Mesendoderm (in vitro differentiated cells): ENCODE data around the gene GCAT.

Experiments
- DNase-seq: peaks from one replicate; pipeline ENCODE4 v3.0.0; 2013
- H2AK5ac ChIP-seq: 2 replicates; pipeline ENCODE4 v1.6.1; 2013; ENCODE audit warnings: low read length, inconsistent platforms
- H2BK120ac ChIP-seq: 2 replicates; pipeline ENCODE4 v1.6.1; 2013; ENCODE audit warnings: low read depth, mild to moderate bottlenecking, low read length, moderate library complexity, mixed read lengths
- H2BK15ac ChIP-seq: replicated peaks from 2 replicates; pipeline ENCODE4 v1.6.1; 2013; ENCODE audit warnings: low read depth, mild to moderate bottlenecking, moderate library complexity
- H2BK5ac ChIP-seq: 2 replicates; pipeline ENCODE4 v1.6.1; 2013; ENCODE audit warnings: low read length, inconsistent platforms
- H3K18ac ChIP-seq: 2 replicates; pipeline ENCODE4 v1.6.1; 2013; ENCODE audit warnings: mild to moderate bottlenecking, low read length, mixed read lengths
- H3K23ac ChIP-seq: one replicate; pipeline ENCODE4 v1.6.1; 2013; ENCODE audit warnings: low read length
- H3K27ac ChIP-seq: 2 replicates; pipeline ENCODE4 v1.5.1; 2013; ENCODE audit warnings: low read depth, mild to moderate bottlenecking, inconsistent platforms, low read length, moderate library complexity
- H3K27me3 ChIP-seq: 2 replicates; pipeline ENCODE4 v1.6.1; 2013; ENCODE audit warnings: low read length, control low read depth, mild to moderate bottlenecking, inconsistent platforms; ENCODE audit not compliant: insufficient read depth, poor library complexity
- H3K36me3 ChIP-seq: 2 replicates; pipeline ENCODE4 v1.6.1; 2013; ENCODE audit warnings: low read length, inconsistent platforms; ENCODE audit not compliant: control insufficient read depth, insufficient read depth
- H3K4ac ChIP-seq: one replicate; pipeline ENCODE4 v1.6.1; 2013; ENCODE audit warnings: low read depth, mild to moderate bottlenecking, low read length, moderate library complexity
- H3K4me1 ChIP-seq: 2 replicates; pipeline ENCODE4 v1.6.1; 2013; ENCODE audit warnings: low read depth, low read length, inconsistent platforms; ENCODE audit not compliant: control insufficient read depth
- H3K4me2 ChIP-seq: 2 replicates; pipeline ENCODE4 v1.6.1; 2013; ENCODE audit warnings: low read length
- H3K4me3 ChIP-seq: 2 replicates; pipeline ENCODE4 v1.5.1; 2013; ENCODE audit warnings: mild to moderate bottlenecking, low read length
- H3K56ac ChIP-seq: one replicate; pipeline ENCODE4 v1.6.1; 2013; ENCODE audit warnings: low read length
- H3K79me1 ChIP-seq: 2 replicates; pipeline ENCODE4 v1.6.1; 2013; ENCODE audit warnings: low read length, inconsistent platforms
- H3K79me2 ChIP-seq: 2 replicates; pipeline ENCODE4 v1.6.1; 2013; ENCODE audit warnings: mild to moderate bottlenecking, low read length; ENCODE audit not compliant: control insufficient read depth, insufficient read depth
- H3K9ac ChIP-seq: 2 replicates; pipeline ENCODE4 v1.6.1; 2013; ENCODE audit warnings: low read length, inconsistent platforms
- H4K5ac ChIP-seq: one replicate; pipeline ENCODE4 v1.6.1; 2013; ENCODE audit warnings: low read length
- H4K8ac ChIP-seq: one replicate; pipeline ENCODE4 v1.6.1; 2013; ENCODE audit warnings: low read depth, mild to moderate bottlenecking, control low read depth, low read length, moderate library complexity
- WGBS: extraction: QIAGEN DNeasy Blood & Tissue Kit; methylation state at CpG from one replicate; pipeline ENCODE4 v1.1.7; 2013; ENCODE audit warnings: low lambda C conversion rate, missing lambda C conversion rate; ENCODE audit not compliant: insufficient coverage; ENCODE audit errors: extremely low coverage; 5-methylcytosine and 5-hydroxymethylcytosine counted together

The GCAT gene

GRCh38 chr22:37763012-37763411 lies 44.7 kb upstream of the GCAT start:
- WGBS: no CpG with 5 or more reads among the region's 9 CpGs
- H3K4ac ChIP-seq: no peak overlapping the region
- no peak overlapping the region for H2AK5ac ChIP-seq
- H3K9ac ChIP-seq: no peak overlapping the region
- H3K79me1 ChIP-seq: no peaks in the 10 kb centered on the region
- H2BK15ac ChIP-seq: no peak overlapping the region
- DNase-seq: no peak
- H3K56ac ChIP-seq: no peak overlapping the region
- H3K4me2 ChIP-seq: no peak overlapping the region
- no peaks in the 10 kb centered on the region for H3K79me2 ChIP-seq
- no peak overlapping the region for H2BK5ac ChIP-seq
- no peak overlapping the region for H4K8ac ChIP-seq
- no peak overlapping the region for H3K27ac ChIP-seq
- no peak overlapping the region for H4K5ac ChIP-seq
- H2BK120ac ChIP-seq: no peak overlapping the region
- no peaks in the 10 kb centered on the region for H3K27me3 ChIP-seq
- H3K36me3 ChIP-seq: peaks cover 4% of the 10 kb centered on the region
- H3K23ac ChIP-seq: no peak overlapping the region
- H3K4me1 ChIP-seq: no peaks in the 10 kb centered on the region
- no peak overlapping the region for H3K18ac ChIP-seq
- H3K4me3 ChIP-seq: no peak overlapping the region

GRCh38 chr22:37763652-37764051 lies 44.1 kb upstream of the GCAT start:
- no peak overlapping the region for H2BK120ac ChIP-seq
- H3K27ac ChIP-seq: no peak overlapping the region
- no peaks in the 10 kb centered on the region for H3K79me2 ChIP-seq
- no peak for DNase-seq
- H3K18ac ChIP-seq: no peak overlapping the region
- H3K23ac ChIP-seq: no peak overlapping the region
- H2BK5ac ChIP-seq: no peak overlapping the region
- no peak overlapping the region for H4K5ac ChIP-seq
- no CpG with 5 or more reads among the region's 16 CpGs for WGBS
- no peaks in the 10 kb centered on the region for H3K27me3 ChIP-seq
- no peak overlapping the region for H3K56ac ChIP-seq
- H3K4me1 ChIP-seq: no peaks in the 10 kb centered on the region
- no peak overlapping the region for H3K4me2 ChIP-seq
- H4K8ac ChIP-seq: no peak overlapping the region
- no peaks in the 10 kb centered on the region for H3K79me1 ChIP-seq
- H3K36me3 ChIP-seq: peaks cover 4% of the 10 kb centered on the region
- H2AK5ac ChIP-seq: no peak overlapping the region
- no peak overlapping the region for H3K4me3 ChIP-seq
- H3K4ac ChIP-seq: no peak overlapping the region
- H2BK15ac ChIP-seq: no peak overlapping the region
- no peak overlapping the region for H3K9ac ChIP-seq

GRCh38 chr22:37764622-37765021 lies 43.1 kb upstream of the GCAT start:
- Histone ChIP-seq H3K4me2 (no peak overlapping the region), H3K4ac (no peak overlapping the region), H3K56ac (no peak overlapping the region), H4K8ac (no peak overlapping the region), H3K27ac (no peak overlapping the region), H3K4me3 (no peak overlapping the region), H2AK5ac (no peak overlapping the region), H3K18ac (no peak overlapping the region), H2BK15ac (no peak overlapping the region), H2BK5ac (no peak overlapping the region), H3K23ac (no peak overlapping the region), H3K79me2 (no peaks in the 10 kb centered on the region), H4K5ac (no peak overlapping the region), H2BK120ac (no peak overlapping the region), H3K79me1 (no peaks in the 10 kb centered on the region), H3K27me3 (no peaks in the 10 kb centered on the region), H3K9ac (no peak overlapping the region), H3K4me1 (no peaks in the 10 kb centered on the region), H3K36me3 (peaks cover 1% of the 10 kb centered on the region)
- no peak for DNase-seq
- WGBS: no CpG with 5 or more reads among the region's 6 CpGs

GRCh38 chr22:37765498-37765897 lies 42.2 kb upstream of the GCAT start:
- no CpG with 5 or more reads among the region's 13 CpGs for WGBS
- Histone ChIP-seq H3K36me3 (no peaks in the 10 kb centered on the region), H2AK5ac (no peak overlapping the region), H2BK120ac (no peak overlapping the region), H4K5ac (no peak overlapping the region), H3K9ac (no peak overlapping the region), H3K4me1 (no peaks in the 10 kb centered on the region), H4K8ac (no peak overlapping the region), H3K4me2 (no peak overlapping the region), H3K79me2 (no peaks in the 10 kb centered on the region), H3K4me3 (no peak overlapping the region), H2BK5ac (no peak overlapping the region), H3K56ac (no peak overlapping the region), H3K4ac (no peak overlapping the region), H3K79me1 (no peaks in the 10 kb centered on the region), H3K27me3 (no peaks in the 10 kb centered on the region), H3K27ac (no peak overlapping the region), H2BK15ac (no peak overlapping the region), H3K18ac (no peak overlapping the region), H3K23ac (no peak overlapping the region)
- no peak for DNase-seq

GRCh38 chr22:37765953-37766576 lies 41.7 kb upstream of the GCAT start:
- WGBS: no CpG with 5 or more reads among the region's 8 CpGs

GRCh38 chr22:37768273-37768672 lies 39.5 kb upstream of the GCAT start:
- Histone ChIP-seq H2AK5ac (no peak overlapping the region), H3K27ac (no peak overlapping the region), H3K79me2 (no peaks in the 10 kb centered on the region), H3K36me3 (no peaks in the 10 kb centered on the region), H3K9ac (no peak overlapping the region), H2BK5ac (no peak overlapping the region), H3K18ac (no peak overlapping the region), H2BK15ac (no peak overlapping the region), H3K4me1 (no peaks in the 10 kb centered on the region), H3K4ac (no peak overlapping the region), H4K5ac (no peak overlapping the region), H4K8ac (no peak overlapping the region), H2BK120ac (no peak overlapping the region), H3K56ac (no peak overlapping the region), H3K79me1 (no peaks in the 10 kb centered on the region), H3K27me3 (no peaks in the 10 kb centered on the region), H3K4me2 (no peak overlapping the region), H3K4me3 (no peak overlapping the region), H3K23ac (no peak overlapping the region)
- no CpG with 5 or more reads among the region's 3 CpGs for WGBS
- no peak for DNase-seq

More at GRCh38 chr22:37765953-37766576, 41.7 kb upstream of the GCAT start:
- no peak overlapping the region for H3K4me2 ChIP-seq
- H2AK5ac ChIP-seq: no peak overlapping the region
- no peak overlapping the region for H4K5ac ChIP-seq
- no peak overlapping the region for H3K18ac ChIP-seq
- no peaks in the 10 kb centered on the region for H3K36me3 ChIP-seq
- no peak overlapping the region for H2BK120ac ChIP-seq
- no peaks in the 10 kb centered on the region for H3K79me1 ChIP-seq
- H3K27ac ChIP-seq: no peak overlapping the region
- H2BK5ac ChIP-seq: no peak overlapping the region
- no peak overlapping the region for H2BK15ac ChIP-seq
- no peak overlapping the region for H4K8ac ChIP-seq
- no peak overlapping the region for H3K4ac ChIP-seq
- no peak overlapping the region for H3K23ac ChIP-seq
- H3K79me2 ChIP-seq: no peaks in the 10 kb centered on the region
- DNase-seq: no peak
- H3K9ac ChIP-seq: no peak overlapping the region
- no peaks in the 10 kb centered on the region for H3K27me3 ChIP-seq
- no peak overlapping the region for H3K4me3 ChIP-seq
- no peak overlapping the region for H3K56ac ChIP-seq
- H3K4me1 ChIP-seq: no peaks in the 10 kb centered on the region
